Activated CD8-positive, alpha-beta memory T cell treated with anti-CD3 and anti-CD28 coated beads for 1 hour (primary cell): ENCODE data around the gene EFNA3.
"Not testable (repeated sequence)": the region's sequence is repeated elsewhere in the genome, so short reads cannot be mapped to it uniquely, and the experiment has no call there.

Experiments used
- DNase-seq, 2 donors: peaks; one replicate each; pipeline ENCODE4 v3.0.0-alpha.2; 2020; ENCODE audit warnings: low read depth in 1 of 2; ENCODE audit errors: extremely low read depth in 1 of 2

EFNA3 gene

DNA sequence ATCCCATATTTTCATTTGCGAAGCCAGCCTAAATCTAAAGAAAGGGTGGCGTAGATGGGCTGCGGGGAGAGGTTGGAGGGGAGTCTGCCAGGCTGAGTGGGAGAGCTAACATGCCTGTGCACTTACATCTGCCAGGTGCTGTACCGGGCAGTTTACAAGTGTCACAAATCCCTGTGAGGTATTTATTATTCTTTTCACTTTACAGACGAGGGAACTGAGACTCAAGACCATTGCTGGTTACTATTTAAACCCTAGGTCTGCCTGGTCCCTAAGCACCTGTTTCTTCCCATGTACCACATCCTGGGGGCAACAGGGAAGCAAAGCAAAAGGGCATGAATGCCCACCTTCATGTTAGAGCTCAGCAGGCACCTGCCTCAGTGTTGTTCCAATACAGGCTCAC is 29.7 kb downstream of the EFNA3 start:
- DNase-seq, result no peak

DNA sequence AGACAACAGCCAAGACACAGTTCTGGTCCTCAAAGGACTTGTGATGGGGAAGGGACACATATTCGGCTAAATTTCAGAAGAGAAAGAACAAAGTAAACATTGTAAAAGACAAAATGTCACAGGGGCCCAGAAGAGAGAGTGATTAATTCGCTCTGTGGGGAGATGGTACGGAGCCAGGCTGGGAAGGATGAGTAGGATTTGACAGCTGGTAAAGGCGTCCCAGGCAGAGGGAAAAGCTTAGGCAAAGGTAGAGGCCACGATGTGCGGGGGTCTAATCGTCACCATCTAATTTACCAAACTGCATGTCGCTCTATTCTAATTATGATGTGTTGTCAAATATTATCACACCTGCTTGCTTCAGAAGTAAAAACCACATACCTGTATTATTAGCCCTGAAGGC is 31.7 kb downstream of the EFNA3 start:
- no peak for DNase-seq

DNA sequence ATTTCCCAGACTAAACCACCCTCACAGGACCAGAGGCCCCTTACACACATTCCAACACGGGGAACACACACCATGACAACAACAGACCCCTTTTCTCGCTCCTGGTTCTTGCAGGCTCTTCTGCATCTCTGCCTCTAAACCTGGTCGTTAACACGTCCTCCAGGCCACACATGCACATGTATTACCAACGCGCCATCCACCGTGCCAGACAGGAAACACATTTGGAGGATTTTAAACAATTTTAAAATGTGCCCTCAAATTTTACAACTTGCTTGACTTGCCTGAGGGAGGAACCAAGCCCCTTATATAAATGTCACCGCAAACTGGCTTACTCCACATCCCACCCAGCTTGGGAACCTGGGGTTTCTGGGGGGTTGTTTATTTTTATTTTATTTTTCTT is 32.2 kb downstream of the EFNA3 start:
- DNase-seq, result no peak

DNA sequence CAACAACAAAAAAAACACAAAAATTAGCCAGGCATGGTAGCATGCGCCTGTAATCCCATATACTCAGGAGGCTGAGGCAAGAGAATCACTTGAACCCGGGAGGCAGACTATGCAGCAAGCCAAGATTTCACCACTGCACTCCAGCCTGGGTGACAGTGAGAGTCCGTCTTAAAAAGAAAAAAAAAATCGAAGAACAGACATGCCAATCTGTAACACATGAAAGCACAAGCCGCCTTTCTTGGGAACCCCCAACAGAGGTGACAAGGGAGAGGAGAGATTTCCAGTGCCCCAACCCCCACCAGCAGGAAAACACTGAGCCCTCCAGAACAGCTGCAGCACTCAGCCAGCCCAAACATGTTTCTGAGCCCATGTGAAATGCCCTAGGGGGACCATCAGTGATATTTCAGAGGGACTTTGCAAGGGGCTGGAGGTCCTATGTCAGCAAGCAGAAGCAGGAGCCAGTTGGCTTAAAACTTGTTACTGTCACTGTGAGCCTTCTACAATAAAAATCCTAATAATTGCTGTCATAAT is 34.9 kb downstream of the EFNA3 start:
- DNase-seq, result no peak

DNA sequence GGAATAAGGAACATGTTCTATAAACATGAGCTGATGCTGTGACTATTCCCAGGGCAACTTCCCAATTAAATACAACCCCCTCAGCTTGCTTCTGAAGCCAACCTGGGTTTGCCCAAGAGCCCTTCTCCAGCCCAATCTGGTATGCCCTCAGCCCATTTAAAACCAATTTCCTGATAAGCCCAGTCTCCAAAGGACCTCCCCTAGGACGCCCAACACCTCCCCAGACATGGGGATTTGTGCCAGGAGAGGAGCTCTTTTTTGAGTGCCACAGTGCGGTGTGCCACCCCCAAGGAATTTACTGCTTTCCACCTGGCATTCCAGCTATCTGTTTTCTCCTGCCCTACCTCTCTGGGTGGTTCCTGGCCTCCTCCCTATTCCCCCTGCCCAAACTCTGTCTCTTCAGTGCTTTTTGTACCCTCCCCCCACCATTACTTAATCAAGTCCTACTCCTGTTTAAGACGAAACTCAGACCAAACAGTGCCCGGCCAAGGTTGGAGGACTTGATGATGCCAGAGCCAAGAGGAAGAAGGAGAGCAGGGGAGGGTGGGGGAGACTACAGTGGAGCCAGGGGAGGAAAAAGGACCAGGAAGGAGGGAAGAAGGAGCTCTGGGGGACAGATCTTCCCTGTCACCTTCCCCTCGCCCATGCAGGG is 37.6 kb downstream of the EFNA3 start:
- DNase-seq, result no peak

DNA sequence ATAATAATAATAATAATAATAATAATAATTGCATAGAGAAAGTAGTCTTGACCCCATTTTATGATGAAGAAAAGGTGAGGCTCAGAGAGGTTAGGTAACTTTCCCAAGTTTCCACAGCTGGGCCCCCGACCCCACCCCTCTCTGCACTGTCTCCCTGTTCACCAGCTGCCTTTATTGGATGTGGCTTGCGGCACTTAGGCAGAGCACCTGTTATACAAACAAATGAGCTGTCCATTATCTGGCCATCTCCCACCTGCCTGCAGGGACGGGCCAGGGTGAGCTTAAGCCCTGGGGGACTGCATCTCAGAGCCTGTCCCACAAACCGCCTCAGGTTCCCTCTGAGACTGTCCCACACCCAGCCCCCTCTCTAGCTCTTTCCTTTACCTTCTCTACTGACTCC is 39.0 kb downstream of the EFNA3 start:
- DNase-seq, result no peak

DNA sequence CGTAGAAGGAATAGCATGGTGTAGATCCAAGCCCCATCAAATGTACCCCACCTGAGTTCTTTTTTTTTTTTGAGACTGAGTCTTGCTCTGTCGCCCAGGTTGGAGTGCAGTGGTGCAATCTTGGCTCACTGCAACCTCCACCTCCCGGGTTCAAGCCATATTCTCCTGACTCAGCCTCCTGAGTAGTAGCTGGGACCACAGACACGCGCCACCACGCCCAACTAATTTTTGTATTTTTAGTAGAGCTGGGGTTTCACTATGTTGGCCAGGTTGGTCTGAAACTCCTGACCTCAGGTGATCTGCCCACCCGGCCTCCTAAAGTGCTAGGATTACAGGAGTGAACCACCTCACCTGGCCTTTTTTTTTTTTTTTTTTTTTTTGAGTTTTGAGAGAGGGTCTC is 39.5 kb downstream of the EFNA3 start:
- DNase-seq, result not testable (repeated sequence)

DNA sequence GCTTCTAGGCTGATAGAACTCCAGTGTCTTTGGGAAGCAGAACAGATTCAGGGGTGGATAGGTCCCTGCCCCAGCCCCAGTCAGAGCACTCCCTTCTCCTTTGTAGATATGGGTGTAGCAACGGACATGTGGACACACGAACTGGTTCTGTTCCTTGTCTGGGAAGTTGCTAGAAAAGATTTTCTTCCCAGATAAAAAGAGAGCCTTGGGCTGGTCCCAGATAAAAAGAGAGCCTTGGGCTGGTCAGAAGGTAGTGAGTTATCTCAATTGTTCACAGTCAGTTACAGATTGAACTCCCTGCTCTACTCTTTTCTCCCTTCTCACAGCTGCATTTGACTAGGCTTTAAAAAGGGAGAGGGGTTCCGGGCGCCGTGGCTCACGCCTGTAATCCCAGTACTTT is 41.6 kb downstream of the EFNA3 start:
- no peak for DNase-seq

DNA sequence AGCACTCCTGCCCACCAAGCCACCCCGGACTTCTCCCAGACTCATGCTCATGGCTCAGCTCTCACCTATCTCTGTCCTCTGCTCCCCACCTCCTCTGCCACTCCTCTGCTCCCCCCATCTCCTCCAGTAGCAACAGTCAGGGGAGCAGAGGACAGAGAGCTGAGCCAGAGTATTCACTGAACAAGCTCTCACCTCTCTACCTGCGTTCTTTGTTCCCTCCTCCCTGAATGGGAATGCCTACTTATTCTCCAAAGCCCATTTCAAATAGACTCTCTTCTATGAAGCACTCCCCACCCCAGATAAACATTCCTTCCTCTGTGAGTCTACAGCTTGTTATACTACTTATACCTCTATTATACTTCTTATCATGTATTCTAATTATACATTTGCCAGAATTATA is 42.6 kb downstream of the EFNA3 start:
- no peak for DNase-seq

DNA sequence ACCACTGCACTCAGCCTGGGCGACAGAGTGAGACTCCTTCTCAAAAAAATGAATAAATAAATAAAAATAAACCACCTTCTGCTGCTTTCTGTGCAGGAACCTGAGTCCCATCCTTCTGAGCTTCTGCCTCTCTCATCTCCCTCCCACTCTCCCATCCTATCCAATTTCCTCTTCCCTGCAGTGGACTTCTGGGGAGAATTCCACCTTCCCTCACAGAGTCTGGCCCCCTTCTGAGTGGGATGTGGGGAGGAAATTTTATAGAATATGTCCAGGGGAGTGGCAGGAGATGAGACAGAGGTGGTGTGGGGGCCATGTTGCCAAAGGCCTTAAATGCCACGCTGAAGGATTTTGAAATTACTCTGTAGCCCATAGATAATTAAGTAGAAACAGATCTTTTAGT is 43.7 kb downstream of the EFNA3 start:
- no peak for DNase-seq

DNA sequence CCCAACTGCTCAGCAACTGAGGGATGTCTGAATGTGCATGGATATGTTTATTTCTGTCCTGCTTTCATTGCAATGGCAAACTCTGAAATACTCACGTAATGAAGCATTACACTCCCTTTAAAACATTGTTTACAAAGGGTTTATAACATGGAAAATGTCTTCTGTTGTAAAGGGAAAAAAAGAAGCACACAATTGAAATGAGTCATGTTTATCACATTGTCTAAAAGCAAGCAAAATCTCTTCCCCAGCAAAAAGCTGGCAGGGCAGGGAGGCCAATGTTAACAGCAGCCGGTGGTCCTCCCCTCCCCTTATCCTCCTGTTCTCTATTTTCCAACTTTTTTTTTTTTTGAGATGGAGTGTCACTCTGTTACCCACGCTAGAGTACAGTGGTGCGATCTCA is 45.2 kb downstream of the EFNA3 start:
- DNase-seq, result no peak

DNA sequence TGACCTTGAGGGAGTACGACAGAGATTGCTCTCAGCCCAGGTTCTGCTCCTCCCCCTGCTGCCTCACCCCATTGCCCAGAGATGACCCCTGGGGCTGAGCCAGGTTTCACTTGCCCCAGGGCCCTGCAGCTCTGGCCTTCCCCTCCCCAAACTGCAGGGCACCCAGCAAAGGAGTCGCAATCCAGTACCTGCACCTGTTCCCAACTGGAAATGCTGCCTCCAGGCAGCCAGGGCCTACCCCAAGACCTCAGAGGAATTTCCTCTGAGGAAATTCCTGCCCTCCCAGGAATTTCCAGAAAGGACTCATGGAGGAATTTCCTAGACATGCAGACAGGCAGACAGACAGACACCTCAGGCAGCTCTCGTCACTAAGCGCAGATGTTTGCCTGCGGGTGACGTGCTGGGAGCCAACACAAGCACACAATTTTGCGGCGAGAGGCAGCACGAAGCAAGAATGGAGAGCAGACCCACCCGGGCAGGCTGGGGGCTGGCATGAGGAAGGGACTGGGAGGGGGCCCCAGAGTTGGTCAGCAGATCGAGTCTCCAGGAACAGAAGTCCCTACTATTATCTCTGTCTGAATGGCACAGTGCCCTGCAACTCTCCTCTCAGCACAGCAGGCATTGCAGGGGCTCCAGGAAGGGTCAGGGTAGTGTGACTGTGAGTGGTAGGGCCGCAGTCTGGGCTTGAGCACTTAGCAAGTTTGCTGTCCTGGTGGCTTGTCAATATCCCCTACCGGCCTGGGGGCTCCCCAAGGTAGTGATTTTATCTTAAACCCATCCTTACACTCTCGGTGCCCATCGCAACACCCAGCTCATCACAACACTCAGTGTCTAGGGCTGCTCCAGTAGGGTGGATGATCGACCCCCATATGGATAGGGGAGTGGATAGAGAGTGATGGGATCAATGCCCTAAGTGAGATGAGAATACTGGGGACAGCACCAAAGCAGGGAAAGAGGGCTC is 46.1 kb downstream of the EFNA3 start:
- no peak for DNase-seq

DNA sequence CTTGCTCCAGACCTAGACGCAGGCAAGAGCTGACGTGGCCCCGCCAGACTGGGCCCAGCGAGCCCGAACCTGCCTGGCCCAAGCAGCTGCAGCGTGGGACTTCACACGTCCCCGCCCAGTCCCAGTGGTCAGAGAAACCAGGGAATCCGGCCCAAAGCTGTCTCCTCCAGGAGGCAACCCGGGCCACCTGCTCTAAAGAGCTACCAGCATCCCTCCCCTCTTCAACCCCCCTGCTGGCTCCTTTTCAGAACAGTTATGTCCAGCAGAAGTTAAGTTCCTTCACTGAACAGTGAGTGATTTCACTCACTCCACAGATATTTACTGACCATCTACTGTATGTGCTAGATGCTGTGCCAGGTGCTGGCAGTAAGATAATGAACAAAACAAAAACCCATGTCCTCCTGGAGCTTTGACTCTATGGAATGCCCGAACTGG is 46.9 kb downstream of the EFNA3 start:
- DNase-seq, result no peak

DNA sequence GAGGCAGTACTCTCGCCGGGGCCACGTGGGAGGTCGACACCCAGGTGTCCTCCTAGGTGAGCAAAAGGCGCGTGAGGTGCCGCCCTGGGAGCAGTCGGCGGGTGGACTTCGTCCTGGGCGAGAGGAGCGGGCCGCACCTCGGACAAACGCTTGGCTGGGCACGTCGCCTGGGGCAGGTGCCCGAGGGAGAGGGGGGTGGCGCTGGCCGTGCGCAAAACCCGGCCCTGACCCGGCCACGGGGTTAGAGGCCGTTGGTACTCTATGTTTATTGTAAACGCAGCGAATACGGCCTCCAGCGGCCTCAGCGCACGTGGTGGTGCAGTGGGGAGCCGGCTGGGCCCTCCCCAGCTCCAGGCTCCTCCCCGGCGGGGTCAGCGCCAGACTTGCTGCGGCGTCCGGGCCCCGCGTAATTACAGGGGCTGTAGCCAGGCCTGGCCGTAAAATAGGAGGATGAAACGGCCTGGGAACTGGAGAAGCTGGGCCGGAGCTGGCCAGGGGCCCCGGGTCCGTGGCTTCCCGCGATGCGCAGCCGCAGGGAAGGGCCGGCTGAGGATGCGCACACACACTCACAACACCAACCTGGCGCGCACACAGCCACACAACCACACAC is 47.4 kb downstream of the EFNA3 start:
- DNase-seq, result no peak

DNA sequence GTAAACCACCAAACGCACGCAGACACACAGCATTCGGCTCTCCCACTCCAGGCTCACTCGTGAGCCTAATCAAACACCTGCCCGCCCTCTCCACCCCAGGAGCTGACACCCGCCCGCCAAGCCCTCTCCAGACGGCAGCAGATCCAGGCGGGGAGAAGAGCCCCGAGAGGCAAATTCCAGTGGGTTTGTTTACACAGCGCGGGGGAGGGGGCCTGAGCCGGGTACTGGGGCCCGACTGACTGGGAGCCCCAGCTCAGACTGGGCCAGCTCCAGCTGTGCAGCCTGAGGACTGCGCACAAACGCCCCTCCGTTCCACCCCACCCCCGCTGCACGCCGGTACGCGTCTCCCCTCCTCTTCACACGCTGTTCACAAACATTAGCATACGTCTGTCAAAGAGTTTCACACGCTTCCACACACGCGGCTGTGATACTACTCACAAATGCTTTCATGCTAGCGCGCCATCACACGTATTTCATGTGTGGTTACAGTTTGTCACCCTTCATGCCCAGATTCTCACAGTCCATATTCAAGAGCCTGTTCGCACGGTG is 48.0 kb downstream of the EFNA3 start:
- no peak for DNase-seq

DNA sequence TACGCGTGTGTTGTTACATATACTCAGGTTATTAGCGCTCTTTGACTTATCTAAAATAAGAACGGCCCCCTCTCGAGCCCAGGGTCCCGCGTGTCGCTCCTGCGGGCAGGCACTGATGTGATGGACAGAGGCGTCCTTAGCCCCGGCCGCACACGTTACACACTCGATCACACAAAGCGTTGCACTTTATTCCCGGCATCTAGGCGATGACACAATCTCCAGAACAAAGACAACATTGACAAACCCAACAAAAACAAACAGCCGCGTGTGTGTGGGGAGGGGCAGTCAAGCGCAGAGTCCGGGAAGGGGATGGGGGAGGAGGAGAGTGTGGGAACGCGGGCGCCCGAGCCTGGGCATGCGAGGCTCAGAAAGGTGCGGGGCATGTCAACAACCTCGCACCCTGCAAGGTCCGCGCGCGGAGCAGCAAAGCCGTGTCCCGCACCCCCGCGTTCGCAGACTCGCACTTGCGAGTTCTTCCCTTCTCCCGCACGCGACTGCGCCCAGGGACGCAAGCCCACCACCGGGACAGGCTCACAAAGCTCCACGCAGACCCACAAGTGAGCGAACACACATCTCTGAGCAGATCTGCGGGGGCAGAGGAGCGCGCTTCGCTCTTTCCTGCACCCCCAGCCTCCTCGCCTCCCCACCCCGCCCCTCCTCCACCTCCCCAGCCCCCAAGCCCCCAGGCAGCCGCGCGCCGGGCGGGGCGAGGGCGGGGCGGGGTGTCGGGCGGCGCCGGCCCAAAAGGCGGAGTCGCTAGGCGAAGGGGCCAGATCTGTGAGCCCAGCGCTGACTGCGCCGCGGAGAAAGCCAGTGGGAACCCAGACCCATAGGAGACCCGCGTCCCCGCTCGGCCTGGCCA is 48.7 kb downstream of the EFNA3 start, which contains the start of gene EFNA1:
Gene EFNA1, plus strand, starts transcription at position 772 of the 862 bp plus-strand sequence. CDS start 102 bp downstream, outside the sequence.
- DNase-seq, result no peak

DNA sequence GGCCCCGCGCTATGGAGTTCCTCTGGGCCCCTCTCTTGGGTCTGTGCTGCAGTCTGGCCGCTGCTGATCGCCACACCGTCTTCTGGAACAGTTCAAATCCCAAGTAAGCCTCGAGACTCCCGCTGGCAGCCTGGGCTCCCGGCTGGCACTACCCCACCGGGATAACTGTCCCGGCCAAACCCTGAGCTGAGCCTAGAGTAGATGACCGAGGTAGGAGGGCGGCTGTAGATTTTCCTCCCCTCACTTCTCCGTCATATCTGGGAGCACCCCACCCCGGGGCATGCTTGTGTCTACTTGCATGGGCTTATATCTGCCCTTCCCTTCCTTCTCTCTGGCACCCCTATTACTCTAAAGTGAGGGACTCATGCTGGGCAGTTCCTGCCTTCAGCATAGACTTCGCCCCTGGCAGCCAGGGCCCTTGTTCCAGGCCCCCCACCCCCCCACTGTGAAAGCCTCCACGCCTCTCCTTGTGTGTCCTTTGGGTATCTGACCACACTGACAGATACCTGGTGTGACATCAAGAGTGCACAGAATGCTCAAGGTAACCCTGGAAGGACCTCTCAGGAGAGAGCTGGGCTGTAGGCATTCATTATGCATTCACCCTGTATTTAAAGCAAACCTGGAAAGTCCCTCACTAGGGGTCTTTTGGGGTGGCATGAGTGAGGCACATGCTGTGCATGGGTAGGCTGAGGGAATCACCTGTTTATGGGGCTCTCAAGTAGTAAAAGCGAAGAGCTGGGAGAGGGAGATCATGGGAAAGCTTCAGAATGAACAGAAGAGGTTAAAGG is 49.5 kb downstream of the EFNA3 start:
- no peak for DNase-seq

DNA sequence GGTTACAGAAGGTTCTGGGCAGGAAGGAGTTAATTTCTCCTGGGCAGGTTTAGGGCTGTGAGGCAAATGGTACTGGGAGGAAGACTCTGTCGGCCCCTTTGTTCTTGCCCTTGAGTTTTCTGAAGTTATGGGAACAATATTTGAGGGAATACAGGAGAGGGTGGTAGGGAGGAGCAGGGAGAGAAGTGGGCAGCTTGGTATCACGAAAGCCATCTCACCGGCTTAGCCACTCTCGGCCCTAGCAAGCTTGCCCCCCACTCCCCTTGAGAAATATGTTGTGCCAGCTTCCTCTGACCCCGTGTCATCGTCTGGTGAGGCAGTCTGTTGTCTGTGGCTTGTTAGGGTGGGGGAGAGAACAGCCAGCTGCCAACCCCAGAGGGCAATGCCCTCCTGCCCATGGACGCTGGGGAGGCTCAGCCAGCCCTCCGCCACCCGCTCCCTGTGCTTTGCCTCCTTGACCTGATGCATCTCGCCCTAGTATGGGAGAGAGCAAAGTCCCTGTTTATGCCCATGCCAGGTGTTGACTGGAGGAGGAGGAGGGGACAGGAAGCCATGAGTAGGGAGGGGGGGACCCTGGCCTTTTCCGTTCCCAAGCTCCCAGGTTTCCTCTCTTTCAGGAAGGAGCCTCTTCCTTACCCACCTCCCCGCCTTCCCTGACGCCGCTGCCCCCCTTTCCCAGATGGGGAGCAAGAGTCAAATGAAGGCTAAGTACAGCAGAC is 50.3 kb downstream of the EFNA3 start:
- DNase-seq, result no peak
